DOHH2 (cell line): Measurements from ENCODE around the gene TTC28.
"Not testable (repeated sequence)": the region's sequence is repeated elsewhere in the genome, so short reads cannot be mapped to it uniquely, and the experiment has no call there.

Source experiments
- H3F3A ChIP-seq: fragments of 200-600 bp; sonication (generic), shearing (Covaris generic); 2 replicates; pipeline ENCODE4 v1.6.0; 2016; ENCODE audit warnings: antibody characterized with exemption, mild to moderate bottlenecking; ENCODE audit not compliant: control insufficient read depth, insufficient read depth
- H3K27ac ChIP-seq: fragments of 200-600 bp; sonication (generic); 2 replicates; pipeline ENCODE4 v1.5.1; 2014; ENCODE audit warnings: low read depth, mild to moderate bottlenecking, low read length, moderate library complexity
- H3K27me3 ChIP-seq: fragments of 200-600 bp; sonication (generic); 2 replicates; pipeline ENCODE4 v1.6.1; 2014; ENCODE audit warnings: mild to moderate bottlenecking, low read length, mixed read lengths; ENCODE audit not compliant: control insufficient read depth
- H3K36me3 ChIP-seq: fragments of 200-600 bp; sonication (generic); 2 replicates; pipeline ENCODE4 v1.6.1; 2014; ENCODE audit warnings: mild to moderate bottlenecking, low read length, moderate library complexity, mixed read lengths; ENCODE audit not compliant: control insufficient read depth
- H3K4me1 ChIP-seq: fragments of 200-600 bp; sonication (generic); 2 replicates; pipeline ENCODE4 v1.6.1; 2014; ENCODE audit warnings: mild to moderate bottlenecking, low read length, mixed read lengths; ENCODE audit not compliant: control insufficient read depth
- H3K4me2 ChIP-seq: fragments of 200-600 bp; sonication (generic); 2 replicates; pipeline ENCODE4 v1.6.0; 2014; ENCODE audit warnings: mild to moderate bottlenecking, low read length, moderate library complexity
- H3K4me3 ChIP-seq: fragments of 200-600 bp; sonication (generic); 2 replicates; pipeline ENCODE4 v1.5.1; 2014; ENCODE audit warnings: mild to moderate bottlenecking, low read length, mixed read lengths
- H3K79me2 ChIP-seq: fragments of 200-600 bp; sonication (generic); 2 replicates; pipeline ENCODE4 v1.6.1; 2014; ENCODE audit warnings: mild to moderate bottlenecking, low read length, mixed read lengths; ENCODE audit not compliant: control insufficient read depth
- H3K9me2 ChIP-seq: fragments of 200-600 bp; sonication (generic); replicated peaks from 2 replicates; pipeline ENCODE4 v1.6.1; 2014; ENCODE audit warnings: mild to moderate bottlenecking, low read length, mixed read lengths; ENCODE audit not compliant: control insufficient read depth
- H3K9me3 ChIP-seq: fragments of 200-600 bp; sonication (generic); 2 replicates; pipeline ENCODE4 v1.6.1; 2014; ENCODE audit warnings: antibody characterized with exemption, low read length, mixed read lengths; ENCODE audit not compliant: control insufficient read depth, insufficient read depth
- H4K20me1 ChIP-seq: fragments of 200-600 bp; sonication (generic); 2 replicates; pipeline ENCODE4 v1.6.0; 2014; ENCODE audit warnings: low read depth, mild to moderate bottlenecking, antibody characterized with exemption, low read length, moderate library complexity; ENCODE audit not compliant: control insufficient read depth, insufficient read depth
- CTCF ChIP-seq: fragments of 200-600 bp; sonication (generic); IDR thresholded peaks from one replicate; pipeline ENCODE4 v1.5.1; 2014; ENCODE audit warnings: antibody characterized with exemption, mild to moderate bottlenecking, low read depth, low read length; ENCODE audit not compliant: poor library complexity, severe bottlenecking
- EZH2phosphoT487 ChIP-seq: fragments of 200-600 bp; sonication (generic); IDR thresholded peaks from 2 replicates; pipeline ENCODE4 v1.6.1; 2017; ENCODE audit warnings: borderline replicate concordance, mild to moderate bottlenecking, antibody characterized with exemption, low read length, moderate library complexity, mixed read lengths

Gene TTC28

GRCh38 chr22:28063656-28064055 lies 616.0 kb downstream of the TTC28 start:
- no peak overlapping the region for H3K4me3 ChIP-seq
- no peaks in the 10 kb centered on the region for H3K36me3 ChIP-seq
- no peaks in the 10 kb centered on the region for H3K9me2 ChIP-seq
- H3K79me2 ChIP-seq, result no peaks in the 10 kb centered on the region
- H3K27ac ChIP-seq, result no peak overlapping the region
- no peaks in the 10 kb centered on the region for H3K4me1 ChIP-seq
- H3K4me2 ChIP-seq, result no peak overlapping the region
- H3K9me3 ChIP-seq, result no peaks in the 10 kb centered on the region
- no peak for TF ChIP-seq CTCF
- TF ChIP-seq EZH2phosphoT487, result no peak
- no peaks in the 10 kb centered on the region for H4K20me1 ChIP-seq
- no peaks in the 10 kb centered on the region for H3F3A ChIP-seq
- peaks cover 1% of the 10 kb centered on the region; the same call in 1 of the 2 replicates for H3K27me3 ChIP-seq

GRCh38 chr22:28060594-28060993 lies 619.0 kb downstream of the TTC28 start:
- H3F3A ChIP-seq, H3K4me3 ChIP-seq, H3K36me3 ChIP-seq, H3K4me2 ChIP-seq, H3K79me2 ChIP-seq, H4K20me1 ChIP-seq, H3K9me3 ChIP-seq, H3K4me1 ChIP-seq, H3K27ac ChIP-seq, H3K9me2 ChIP-seq: not testable (repeated sequence)
- H3K27me3 ChIP-seq, result peaks cover 11% of the 10 kb centered on the region

GRCh38 chr22:28058036-28058435 lies 621.6 kb downstream of the TTC28 start:
- H4K20me1 ChIP-seq, result no peaks in the 10 kb centered on the region
- H3K79me2 ChIP-seq, result no peaks in the 10 kb centered on the region
- H3K4me1 ChIP-seq, result no peaks in the 10 kb centered on the region
- no peaks in the 10 kb centered on the region for H3F3A ChIP-seq
- peaks cover 11% of the 10 kb centered on the region; the same call in 1 of the 2 replicates for H3K27me3 ChIP-seq
- TF ChIP-seq EZH2phosphoT487 (no peak), CTCF (no peak)
- no peak overlapping the region for H3K4me2 ChIP-seq
- no peaks in the 10 kb centered on the region for H3K36me3 ChIP-seq
- H3K4me3 ChIP-seq, result no peak overlapping the region
- H3K27ac ChIP-seq, result no peak overlapping the region
- H3K9me2 ChIP-seq, result no peaks in the 10 kb centered on the region
- no peaks in the 10 kb centered on the region for H3K9me3 ChIP-seq

- Histone ChIP-seq H3K36me3 (no peaks in the 10 kb centered on the region), H3K4me2 (no peak overlapping the region), H3F3A (no peaks in the 10 kb centered on the region), H3K9me2 (no peaks in the 10 kb centered on the region), H3K27ac (no peak overlapping the region), H3K4me3 (no peak overlapping the region), H4K20me1 (no peaks in the 10 kb centered on the region), H3K4me1 (no peaks in the 10 kb centered on the region), H3K79me2 (no peaks in the 10 kb centered on the region), H3K9me3 (no peaks in the 10 kb centered on the region), H3K27me3 (peaks cover 11% of the 10 kb centered on the region; the same call in 1 of the 2 replicates)
- no peak for TF ChIP-seq EZH2phosphoT487
- TF ChIP-seq CTCF, result no peak
These were observed 624.8 kb downstream of the TTC28 start for GRCh38 chr22:28054819-28055208.
